HEK293 (cell line): Measurements from ENCODE around the gene IL17RC.

Source experiments
- FEZF1 ChIP-seq: fragments of 450-650 bp; formaldehyde crosslinking; IDR thresholded peaks from 2 replicates; pipeline ENCODE4 v1.5.1; 2016; ENCODE audit warnings: missing biosample characterization, missing genetic modification characterization
- KLF10 ChIP-seq: fragments of 450-650 bp; IDR thresholded peaks from 2 replicates; pipeline ENCODE4 v1.5.1; 2018; ENCODE audit warnings: missing biosample characterization, mild to moderate bottlenecking, missing genetic modification characterization
- REPIN1 ChIP-seq: fragments of 450-650 bp; formaldehyde crosslinking; IDR thresholded peaks from 2 replicates; pipeline ENCODE4 v1.5.1; 2017; ENCODE audit warnings: missing biosample characterization, missing genetic modification characterization, low read depth
- SALL2 ChIP-seq: fragments of 450-650 bp; formaldehyde crosslinking; IDR thresholded peaks from 2 replicates; pipeline ENCODE4 v1.5.0; 2017; ENCODE audit warnings: missing biosample characterization, mild to moderate bottlenecking, missing genetic modification characterization, borderline replicate concordance
- ZBTB1 ChIP-seq: fragments of 450-650 bp; formaldehyde crosslinking; IDR thresholded peaks from 2 replicates; pipeline ENCODE4 v1.5.1; 2016; ENCODE audit warnings: missing biosample characterization, missing genetic modification characterization
- ZBTB17 ChIP-seq: fragments of 450-650 bp; formaldehyde crosslinking; IDR thresholded peaks from 2 replicates; pipeline ENCODE4 v1.5.1; 2016; ENCODE audit warnings: missing biosample characterization, missing genetic modification characterization
- ZBTB26 ChIP-seq: fragments of 450-650 bp; formaldehyde crosslinking; optimal IDR thresholded peaks from 2 replicates; pipeline ENCODE3; 2016; ENCODE audit warnings: missing biosample characterization, mild to moderate bottlenecking, missing genetic modification characterization
- ZBTB44 ChIP-seq: fragments of 450-650 bp; IDR thresholded peaks from 2 replicates; pipeline ENCODE4 v1.5.1; 2018; ENCODE audit warnings: missing biosample characterization, mild to moderate bottlenecking, missing genetic modification characterization
- ZBTB49 ChIP-seq: fragments of 450-650 bp; formaldehyde crosslinking; IDR thresholded peaks from 2 replicates; pipeline ENCODE4 v1.5.1; 2016; ENCODE audit warnings: missing biosample characterization, missing genetic modification characterization, low read depth
- ZEB2 ChIP-seq: fragments of 450-650 bp; formaldehyde crosslinking; IDR thresholded peaks from 2 replicates; pipeline ENCODE4 v1.5.1; 2016; ENCODE audit warnings: missing biosample characterization, missing genetic modification characterization
- ZNF175 ChIP-seq: fragments of 450-650 bp; formaldehyde crosslinking; IDR thresholded peaks from 2 replicates; pipeline ENCODE4 v1.5.1; 2016; ENCODE audit warnings: missing biosample characterization, missing genetic modification characterization
- ZNF211 ChIP-seq: fragments of 450-650 bp; formaldehyde crosslinking; IDR thresholded peaks from 2 replicates; pipeline ENCODE4 v1.5.1; 2016; ENCODE audit warnings: low read depth, missing biosample characterization, missing genetic modification characterization
- ZNF24 ChIP-seq: fragments of 450-650 bp; formaldehyde crosslinking; IDR thresholded peaks from 2 replicates; pipeline ENCODE4 v1.5.1; 2016; ENCODE audit warnings: missing biosample characterization, missing genetic modification characterization
- ZNF274 ChIP-seq, 2 experiments: fragments of 200-500 bp in 1 of 2; fragments of 450-650 bp in 1 of 2; sonication (Bioruptor generic) in 1 of 2; formaldehyde crosslinking in 1 of 2; IDR thresholded peaks; 2 replicates each; pipeline versions ENCODE4 v1.5.1 to v1.6.1; 2014 to 2016; ENCODE audit warnings: borderline replicate concordance in 1 of 2, inconsistent platforms in 1 of 2, low read length in 1 of 2, missing biosample characterization in 1 of 2, missing genetic modification characterization in 1 of 2
- ZNF341 ChIP-seq: fragments of 450-650 bp; formaldehyde crosslinking; IDR thresholded peaks from 2 replicates; pipeline ENCODE4; 2016; ENCODE audit warnings: low read depth, missing biosample characterization, missing genetic modification characterization
- ZNF366 ChIP-seq: fragments of 450-650 bp; formaldehyde crosslinking; conservative IDR thresholded peaks from 2 replicates; pipeline ENCODE4 v1.5.1; 2016; ENCODE audit warnings: missing biosample characterization, missing genetic modification characterization
- ZNF394 ChIP-seq: fragments of 450-650 bp; formaldehyde crosslinking; IDR thresholded peaks from 2 replicates; pipeline ENCODE4 v1.5.1; 2016; ENCODE audit warnings: missing biosample characterization, missing genetic modification characterization, mild to moderate bottlenecking, moderate library complexity, borderline replicate concordance
- ZNF555 ChIP-seq: fragments of 450-650 bp; formaldehyde crosslinking; conservative IDR thresholded peaks from 2 replicates; pipeline ENCODE4 v1.5.1; 2017; ENCODE audit warnings: missing biosample characterization, mild to moderate bottlenecking, missing genetic modification characterization, inconsistent platforms
- ZNF654 ChIP-seq: fragments of 450-650 bp; formaldehyde crosslinking; IDR thresholded peaks from 2 replicates; pipeline ENCODE4 v1.5.1; 2016; ENCODE audit warnings: low read depth, missing biosample characterization, missing genetic modification characterization
- ZNF707 ChIP-seq: fragments of 450-650 bp; formaldehyde crosslinking; IDR thresholded peaks from 2 replicates; pipeline ENCODE4 v1.5.1; 2016; ENCODE audit warnings: missing biosample characterization, missing genetic modification characterization
- TF ChIP-seq, protein P1 (sequence below): fragments of 450-650 bp; formaldehyde crosslinking; IDR thresholded peaks from 2 replicates; pipeline ENCODE4 v1.5.1; 2016; ENCODE audit warnings: missing biosample characterization, missing genetic modification characterization, borderline replicate concordance
- TF ChIP-seq, protein P2 (sequence below): fragments of 450-650 bp; formaldehyde crosslinking; IDR thresholded peaks from 2 replicates; pipeline ENCODE4 v1.5.1; 2017; ENCODE audit warnings: missing biosample characterization, missing genetic modification characterization
- TF ChIP-seq, protein P3 (sequence below): fragments of 450-650 bp; formaldehyde crosslinking; IDR thresholded peaks from 2 replicates; pipeline ENCODE4 v1.5.1; 2016; ENCODE audit warnings: missing biosample characterization, missing genetic modification characterization

Gene IL17RC

DNA sequence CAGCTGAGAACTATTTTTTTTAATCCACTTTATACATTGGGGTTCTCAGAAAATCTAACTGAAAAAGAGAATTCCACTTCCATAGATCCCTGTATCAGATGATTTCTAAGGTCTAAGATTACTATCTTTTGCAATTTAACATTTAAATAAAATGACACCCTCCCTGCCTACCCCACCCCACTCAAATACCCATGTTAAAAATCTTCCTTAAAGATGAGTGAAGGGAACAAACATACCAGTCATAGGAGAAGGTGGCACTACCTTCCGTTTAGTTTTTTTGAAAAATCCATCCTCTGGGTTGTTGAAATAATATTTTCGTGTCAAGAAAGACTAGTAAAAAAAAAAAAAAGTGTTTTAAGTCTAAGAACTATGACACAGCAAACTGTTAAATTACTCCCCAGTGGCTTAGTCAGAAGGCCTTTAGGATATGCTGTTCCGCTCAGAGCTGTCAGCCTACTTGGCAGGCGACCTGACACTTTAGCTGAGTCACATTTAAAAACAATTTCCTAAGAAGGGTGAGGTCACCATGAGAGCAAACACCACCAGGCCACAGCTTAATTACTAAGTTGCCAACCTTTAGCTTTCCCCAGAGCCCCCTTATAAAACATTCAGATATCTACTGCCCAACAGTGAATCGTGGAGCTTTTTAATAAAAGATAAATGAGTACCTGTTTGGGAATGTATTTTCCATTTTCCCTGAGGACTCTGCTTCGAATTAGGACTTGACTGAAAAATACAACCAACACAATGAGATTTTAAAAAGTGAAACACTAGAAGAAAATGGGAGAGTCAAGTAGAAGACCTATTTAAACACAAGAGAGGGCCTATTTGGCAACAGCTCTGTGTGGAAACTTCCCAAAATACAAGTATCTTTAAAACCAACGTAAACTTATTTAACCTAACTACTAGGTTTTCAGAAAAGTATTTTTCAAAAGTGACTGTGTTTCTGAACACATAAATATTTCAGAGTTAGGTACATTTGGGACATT is 60.1 kb downstream of the IL17RC start (continued):
- TF ChIP-seq ZBTB26 (tag by site-specific recombination) (no peak), FEZF1 (tag by site-specific recombination) (no peak; the same call in 1 of the 2 replicates), ZEB2 (peak; percentile 90), ZNF394 (tag by site-specific recombination) (peak; percentile 70; the same call in 1 of the 2 replicates), ZBTB17 (tag by site-specific recombination) (peak; percentile 89), ZNF175 (tag by site-specific recombination) (no peak), ZBTB1 (tag by site-specific recombination) (0 out of 2 replicates have a peak, but pooled peaks have one; percentile 44), ZNF341 (tag by site-specific recombination) (peak; percentile 64), ZNF654 (tag by site-specific recombination) (0 out of 2 replicates have a peak, but pooled peaks have one; percentile 5), REPIN1 (tag by site-specific recombination) (no peak), KLF10 (tag by site-specific recombination) (peak; percentile 91), ZNF274 (IDR thresholded peaks at IDR 0.05; ENCODE audit: low read length) (no peak), ZNF274 (tag by site-specific recombination; IDR thresholded peaks at IDR 0.05; ENCODE audit: borderline replicate concordance) (no peak), ZNF211 (tag by site-specific recombination) (no peak), ZNF555 (tag by site-specific recombination) (no peak), ZNF24 (tag by site-specific recombination) (peak; percentile 71; the same call in 1 of the 2 replicates), SALL2 (tag by site-specific recombination) (no peak), ZNF366 (tag by site-specific recombination) (0 out of 2 replicates have a peak, but pooled peaks have one; percentile 35), ZBTB49 (tag by site-specific recombination) (no peak), ZBTB44 (peak; percentile 14; the same call in 1 of the 2 replicates), ZNF707 (tag by site-specific recombination) (no peak)
- TF ChIP-seq, protein P1, sequence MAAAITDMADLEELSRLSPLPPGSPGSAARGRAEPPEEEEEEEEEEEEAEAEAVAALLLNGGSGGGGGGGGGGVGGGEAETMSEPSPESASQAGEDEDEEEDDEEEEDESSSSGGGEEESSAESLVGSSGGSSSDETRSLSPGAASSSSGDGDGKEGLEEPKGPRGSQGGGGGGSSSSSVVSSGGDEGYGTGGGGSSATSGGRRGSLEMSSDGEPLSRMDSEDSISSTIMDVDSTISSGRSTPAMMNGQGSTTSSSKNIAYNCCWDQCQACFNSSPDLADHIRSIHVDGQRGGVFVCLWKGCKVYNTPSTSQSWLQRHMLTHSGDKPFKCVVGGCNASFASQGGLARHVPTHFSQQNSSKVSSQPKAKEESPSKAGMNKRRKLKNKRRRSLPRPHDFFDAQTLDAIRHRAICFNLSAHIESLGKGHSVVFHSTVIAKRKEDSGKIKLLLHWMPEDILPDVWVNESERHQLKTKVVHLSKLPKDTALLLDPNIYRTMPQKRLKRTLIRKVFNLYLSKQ (tag by site-specific recombination): no peak
- TF ChIP-seq, protein P2, sequence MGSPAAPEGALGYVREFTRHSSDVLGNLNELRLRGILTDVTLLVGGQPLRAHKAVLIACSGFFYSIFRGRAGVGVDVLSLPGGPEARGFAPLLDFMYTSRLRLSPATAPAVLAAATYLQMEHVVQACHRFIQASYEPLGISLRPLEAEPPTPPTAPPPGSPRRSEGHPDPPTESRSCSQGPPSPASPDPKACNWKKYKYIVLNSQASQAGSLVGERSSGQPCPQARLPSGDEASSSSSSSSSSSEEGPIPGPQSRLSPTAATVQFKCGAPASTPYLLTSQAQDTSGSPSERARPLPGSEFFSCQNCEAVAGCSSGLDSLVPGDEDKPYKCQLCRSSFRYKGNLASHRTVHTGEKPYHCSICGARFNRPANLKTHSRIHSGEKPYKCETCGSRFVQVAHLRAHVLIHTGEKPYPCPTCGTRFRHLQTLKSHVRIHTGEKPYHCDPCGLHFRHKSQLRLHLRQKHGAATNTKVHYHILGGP (tag by site-specific recombination): peak; percentile 15; the same call in 1 of the 2 replicates
- TF ChIP-seq, protein P3, sequence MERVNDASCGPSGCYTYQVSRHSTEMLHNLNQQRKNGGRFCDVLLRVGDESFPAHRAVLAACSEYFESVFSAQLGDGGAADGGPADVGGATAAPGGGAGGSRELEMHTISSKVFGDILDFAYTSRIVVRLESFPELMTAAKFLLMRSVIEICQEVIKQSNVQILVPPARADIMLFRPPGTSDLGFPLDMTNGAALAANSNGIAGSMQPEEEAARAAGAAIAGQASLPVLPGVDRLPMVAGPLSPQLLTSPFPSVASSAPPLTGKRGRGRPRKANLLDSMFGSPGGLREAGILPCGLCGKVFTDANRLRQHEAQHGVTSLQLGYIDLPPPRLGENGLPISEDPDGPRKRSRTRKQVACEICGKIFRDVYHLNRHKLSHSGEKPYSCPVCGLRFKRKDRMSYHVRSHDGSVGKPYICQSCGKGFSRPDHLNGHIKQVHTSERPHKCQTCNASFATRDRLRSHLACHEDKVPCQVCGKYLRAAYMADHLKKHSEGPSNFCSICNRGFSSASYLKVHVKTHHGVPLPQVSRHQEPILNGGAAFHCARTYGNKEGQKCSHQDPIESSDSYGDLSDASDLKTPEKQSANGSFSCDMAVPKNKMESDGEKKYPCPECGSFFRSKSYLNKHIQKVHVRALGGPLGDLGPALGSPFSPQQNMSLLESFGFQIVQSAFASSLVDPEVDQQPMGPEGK: peak; percentile 75; the same call in 1 of the 2 replicates
